Measurements from ENCODE around the gene ATP11C.

The ATP11C gene

GRCh38 chrX:139823806-139824205 lies 109.0 kb downstream of the ATP11C start:
- DNase-seq (ENCODE audit: low spot score), result no peak
- TF ChIP-seq, protein P1, sequence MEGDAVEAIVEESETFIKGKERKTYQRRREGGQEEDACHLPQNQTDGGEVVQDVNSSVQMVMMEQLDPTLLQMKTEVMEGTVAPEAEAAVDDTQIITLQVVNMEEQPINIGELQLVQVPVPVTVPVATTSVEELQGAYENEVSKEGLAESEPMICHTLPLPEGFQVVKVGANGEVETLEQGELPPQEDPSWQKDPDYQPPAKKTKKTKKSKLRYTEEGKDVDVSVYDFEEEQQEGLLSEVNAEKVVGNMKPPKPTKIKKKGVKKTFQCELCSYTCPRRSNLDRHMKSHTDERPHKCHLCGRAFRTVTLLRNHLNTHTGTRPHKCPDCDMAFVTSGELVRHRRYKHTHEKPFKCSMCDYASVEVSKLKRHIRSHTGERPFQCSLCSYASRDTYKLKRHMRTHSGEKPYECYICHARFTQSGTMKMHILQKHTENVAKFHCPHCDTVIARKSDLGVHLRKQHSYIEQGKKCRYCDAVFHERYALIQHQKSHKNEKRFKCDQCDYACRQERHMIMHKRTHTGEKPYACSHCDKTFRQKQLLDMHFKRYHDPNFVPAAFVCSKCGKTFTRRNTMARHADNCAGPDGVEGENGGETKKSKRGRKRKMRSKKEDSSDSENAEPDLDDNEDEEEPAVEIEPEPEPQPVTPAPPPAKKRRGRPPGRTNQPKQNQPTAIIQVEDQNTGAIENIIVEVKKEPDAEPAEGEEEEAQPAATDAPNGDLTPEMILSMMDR (IDR thresholded peaks at IDR 0.05; ENCODE audit: borderline replicate concordance, control extremely low read depth, extremely low read depth, insufficient read depth, missing control alignments), result no peak

DNA sequence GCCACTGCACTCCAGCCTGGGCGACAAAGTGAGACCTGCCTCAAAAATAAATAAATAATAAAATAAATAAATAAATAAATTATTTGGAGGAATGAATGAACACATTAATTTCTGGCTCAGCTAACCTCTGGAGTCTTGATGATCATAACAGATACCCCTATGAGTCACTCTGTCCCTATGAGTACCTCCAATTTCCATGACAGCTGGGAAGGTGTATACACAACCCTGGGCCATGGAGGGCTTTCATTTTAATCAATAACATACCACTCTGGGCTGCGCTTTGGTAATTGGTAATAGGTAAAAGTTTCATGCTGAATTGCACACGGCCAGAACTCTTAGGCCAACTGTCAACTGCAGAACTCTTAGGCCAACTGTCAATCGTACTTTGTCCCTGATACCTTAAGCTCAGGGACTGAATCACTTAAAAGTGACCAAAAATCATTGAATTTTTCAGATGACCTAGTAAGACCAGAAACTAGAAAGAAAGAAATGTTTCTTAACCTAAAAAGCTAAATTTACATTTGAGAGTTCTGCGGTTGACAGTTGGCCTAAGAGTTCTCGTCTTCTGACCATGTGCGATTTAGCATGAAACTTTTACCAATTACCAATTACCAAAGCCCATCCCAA lies 112.4 kb downstream of the ATP11C start:
- no peak for DNase-seq (ENCODE audit: low spot score)
- TF ChIP-seq, protein P1 (IDR thresholded peaks at IDR 0.05; ENCODE audit: borderline replicate concordance, control extremely low read depth, extremely low read depth, insufficient read depth, missing control alignments), result no peak
- in situ Hi-C loops (cut with MboI; ENCODE audit: low sequenced_read_pairs, unreplicated experiment), result no loop called here

More at GRCh38 chrX:139823806-139824205, 109.0 kb downstream of the ATP11C start:
- in situ Hi-C loops (cut with MboI; ENCODE audit: low sequenced_read_pairs, unreplicated experiment), result no loop called here

GRCh38 chrX:139816204-139816603 lies 116.6 kb downstream of the ATP11C start:
- DNase-seq (ENCODE audit: low spot score), result no peak
- in situ Hi-C loops (cut with MboI; ENCODE audit: low sequenced_read_pairs, unreplicated experiment), result no loop called here
- TF ChIP-seq, protein P1 (IDR thresholded peaks at IDR 0.05; ENCODE audit: borderline replicate concordance, control extremely low read depth, extremely low read depth, insufficient read depth, missing control alignments), result no peak

DNA sequence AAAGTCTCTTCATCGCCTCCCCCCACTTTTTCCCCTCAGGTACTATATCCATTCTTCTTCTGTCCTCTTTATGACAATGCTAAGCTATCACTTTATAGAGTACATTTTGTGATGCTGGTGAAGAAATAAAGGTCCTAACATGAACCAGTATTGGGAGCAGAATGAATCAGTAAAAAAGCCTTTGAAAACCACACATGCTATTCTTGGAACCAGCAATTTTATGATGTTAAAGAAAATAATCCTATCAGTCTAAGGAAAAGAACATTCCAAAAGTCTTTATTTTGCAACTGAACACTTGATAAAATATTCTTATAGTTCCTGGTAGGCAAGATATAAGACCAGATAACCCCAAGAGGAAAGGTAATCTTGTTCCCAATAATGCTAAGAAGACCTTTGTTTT lies 117.1 kb downstream of the ATP11C start:
- DNase-seq (ENCODE audit: low spot score), result no peak
- TF ChIP-seq, protein P1 (IDR thresholded peaks at IDR 0.05; ENCODE audit: borderline replicate concordance, control extremely low read depth, extremely low read depth, insufficient read depth, missing control alignments), result no peak
- in situ Hi-C loops (cut with MboI; ENCODE audit: low sequenced_read_pairs, unreplicated experiment), result no loop called here

DNA sequence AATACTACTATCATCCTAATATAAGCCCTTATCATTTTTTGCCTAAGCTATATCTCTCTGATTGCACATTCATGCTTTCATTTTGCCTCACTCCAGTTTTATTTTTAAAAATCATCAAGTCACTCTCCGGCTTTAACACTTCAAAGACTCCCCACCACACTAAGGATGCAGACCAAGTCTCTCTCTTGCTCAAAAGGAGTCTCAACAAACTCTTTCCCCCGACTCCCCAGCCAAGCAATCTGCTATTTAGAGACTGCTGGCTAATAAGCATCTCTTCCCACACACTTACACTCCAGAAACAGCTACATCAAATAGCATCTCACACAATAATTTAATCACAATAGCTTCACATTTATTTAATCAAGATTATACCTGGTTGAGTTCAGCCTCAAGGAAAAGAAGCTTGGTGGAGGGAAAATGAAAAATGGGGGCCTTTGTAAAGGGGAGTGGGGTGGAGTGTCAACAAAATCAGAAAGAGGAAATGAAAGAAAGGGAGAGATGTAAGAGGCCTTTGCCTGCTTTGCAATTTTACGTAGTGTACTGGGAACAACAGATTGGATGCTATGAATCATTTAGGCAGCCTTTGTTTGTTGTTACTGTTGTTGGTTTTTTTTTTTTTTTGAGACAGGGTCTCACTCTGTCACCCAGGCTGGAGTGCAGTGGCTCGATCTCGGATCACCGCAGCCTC lies 120.8 kb downstream of the ATP11C start:
- peak; percentile 17 for DNase-seq (ENCODE audit: low spot score)
- TF ChIP-seq, protein P1 (IDR thresholded peaks at IDR 0.05; ENCODE audit: borderline replicate concordance, control extremely low read depth, extremely low read depth, insufficient read depth, missing control alignments), result no peak
- in situ Hi-C loops (cut with MboI; ENCODE audit: low sequenced_read_pairs, unreplicated experiment), result no loop called here

DNA sequence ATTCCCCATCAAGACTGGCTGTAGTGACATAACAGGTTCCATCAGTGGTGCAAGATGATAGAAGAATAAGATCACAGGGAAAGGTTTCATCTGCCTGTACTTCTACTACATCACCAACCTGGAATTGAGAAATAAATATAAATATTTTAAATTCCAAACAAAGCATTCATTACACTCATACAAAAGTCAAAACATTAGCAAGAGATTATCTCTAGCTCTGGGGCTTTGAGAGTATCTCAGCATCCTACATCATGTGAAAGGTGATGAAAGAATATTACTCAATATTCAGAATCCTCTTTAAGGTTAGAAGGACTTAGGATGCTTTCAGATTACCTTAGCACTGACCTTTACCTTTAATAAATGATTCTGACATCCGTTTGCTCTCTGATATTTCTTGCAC lies 128.4 kb downstream of the ATP11C start:
- no peak for DNase-seq (ENCODE audit: low spot score)
- TF ChIP-seq, protein P1 (IDR thresholded peaks at IDR 0.05; ENCODE audit: borderline replicate concordance, control extremely low read depth, extremely low read depth, insufficient read depth, missing control alignments), result no peak
- in situ Hi-C loops (cut with MboI; ENCODE audit: low sequenced_read_pairs, unreplicated experiment), result no loop called here
